Panc1 (cell line): Measurements from ENCODE around the gene YKT6.

ENCODE experiments used
- CTCF ChIP-seq: fragments of 450-650 bp; IDR thresholded peaks from 2 replicates; pipeline ENCODE4 v1.5.1; 2017; ENCODE audit warnings: mild to moderate bottlenecking
- POLR2AphosphoS5 ChIP-seq: IDR thresholded peaks from 2 replicates; pipeline ENCODE4 v1.6.1; 2012; ENCODE audit warnings: mild to moderate bottlenecking, low read depth, low read length, moderate library complexity
- TCF7L2 ChIP-seq: IDR thresholded peaks from 2 replicates; pipeline ENCODE4 v1.6.1; 2011; ENCODE audit warnings: mild to moderate bottlenecking, low read depth, low read length, inconsistent platforms

DNA sequence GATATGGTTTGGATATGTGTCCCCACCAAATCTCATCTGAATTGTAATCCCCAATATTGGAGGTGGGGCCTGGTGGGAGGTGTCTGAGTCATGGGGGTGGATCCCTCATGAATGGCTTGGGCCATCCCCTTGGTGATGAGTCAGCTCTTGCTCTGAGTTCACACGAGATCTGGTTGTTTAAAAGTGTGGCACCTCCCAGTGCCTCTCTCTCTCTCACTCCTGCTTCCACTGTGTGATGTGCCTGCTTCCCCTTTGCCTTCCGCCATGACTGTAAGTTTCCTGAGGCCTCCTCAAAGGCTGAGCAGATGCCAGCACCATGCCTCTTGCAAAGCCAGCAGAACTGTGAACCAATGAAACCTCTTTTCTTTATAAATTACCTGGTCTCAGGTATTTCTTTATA lies 6.7 kb upstream of the YKT6 start:
- no peak for TF ChIP-seq POLR2AphosphoS5
- TF ChIP-seq CTCF = no peak
- no peak for TF ChIP-seq TCF7L2
